PC-9 (cell line): Measurements from ENCODE around the gene MPHOSPH9.

Experiments used
- EZH2 ChIP-seq: fragments of 200-600 bp; sonication (generic); IDR thresholded peaks from 2 replicates; pipeline ENCODE4 v1.8.0; 2017; ENCODE audit warnings: antibody characterized with exemption, low read depth
- TF ChIP-seq, protein P1 (sequence below): fragments of 200-600 bp; sonication (generic); conservative IDR thresholded peaks from 2 replicates; pipeline ENCODE4 v1.6.1; 2017; ENCODE audit warnings: mixed run types, antibody characterized with exemption, mild to moderate bottlenecking, moderate library complexity

DNA sequence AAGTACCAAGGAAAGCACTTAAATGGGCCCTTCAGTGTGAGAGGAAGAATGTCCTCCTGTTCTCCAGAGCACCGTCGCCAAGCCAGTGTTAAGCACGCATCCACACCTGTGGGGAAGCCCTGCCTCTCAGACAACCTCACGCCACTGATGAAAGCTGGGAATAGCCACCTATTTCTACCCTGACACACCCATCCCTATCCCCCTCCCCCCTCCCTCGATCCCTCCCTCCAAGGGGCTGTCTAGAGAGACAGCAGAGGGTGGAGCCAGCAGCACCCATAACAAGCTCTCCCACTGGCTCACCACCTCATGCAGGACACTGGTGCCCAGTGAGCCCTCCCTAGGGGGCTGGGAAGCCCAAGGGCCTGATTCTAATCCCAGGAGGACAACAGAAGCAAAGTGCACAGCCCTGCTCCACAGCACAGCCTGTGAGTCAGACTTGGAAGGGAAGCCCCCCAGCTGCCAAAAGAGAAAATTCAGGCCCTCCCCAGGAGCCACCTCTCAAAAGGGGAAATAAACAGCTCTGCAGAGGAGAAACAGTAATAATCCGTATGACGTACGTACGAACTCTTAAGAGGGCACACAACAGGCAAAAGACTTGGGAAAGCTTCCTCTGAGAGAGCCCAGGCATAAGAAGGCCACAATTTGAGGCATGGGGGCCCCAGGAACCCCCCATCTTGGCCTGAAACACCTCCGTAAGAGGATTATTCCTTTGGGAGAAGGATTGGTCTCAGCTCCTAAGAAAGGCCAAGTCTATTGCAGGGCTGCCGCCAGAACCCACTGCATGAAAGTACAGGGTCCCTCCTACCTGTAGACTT, 89.8 kb downstream of the MPHOSPH9 start:
- TF ChIP-seq, protein P1, sequence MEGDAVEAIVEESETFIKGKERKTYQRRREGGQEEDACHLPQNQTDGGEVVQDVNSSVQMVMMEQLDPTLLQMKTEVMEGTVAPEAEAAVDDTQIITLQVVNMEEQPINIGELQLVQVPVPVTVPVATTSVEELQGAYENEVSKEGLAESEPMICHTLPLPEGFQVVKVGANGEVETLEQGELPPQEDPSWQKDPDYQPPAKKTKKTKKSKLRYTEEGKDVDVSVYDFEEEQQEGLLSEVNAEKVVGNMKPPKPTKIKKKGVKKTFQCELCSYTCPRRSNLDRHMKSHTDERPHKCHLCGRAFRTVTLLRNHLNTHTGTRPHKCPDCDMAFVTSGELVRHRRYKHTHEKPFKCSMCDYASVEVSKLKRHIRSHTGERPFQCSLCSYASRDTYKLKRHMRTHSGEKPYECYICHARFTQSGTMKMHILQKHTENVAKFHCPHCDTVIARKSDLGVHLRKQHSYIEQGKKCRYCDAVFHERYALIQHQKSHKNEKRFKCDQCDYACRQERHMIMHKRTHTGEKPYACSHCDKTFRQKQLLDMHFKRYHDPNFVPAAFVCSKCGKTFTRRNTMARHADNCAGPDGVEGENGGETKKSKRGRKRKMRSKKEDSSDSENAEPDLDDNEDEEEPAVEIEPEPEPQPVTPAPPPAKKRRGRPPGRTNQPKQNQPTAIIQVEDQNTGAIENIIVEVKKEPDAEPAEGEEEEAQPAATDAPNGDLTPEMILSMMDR = no peak
- no peak for TF ChIP-seq EZH2
